Measurements from ENCODE around the gene CTBP2. TPM values are rescaled to one million over a fixed set of nuclear protein-coding genes. Genes with fewer than 3 reads are reported as not detected.
"Not testable (repeated sequence)": the region's sequence is repeated elsewhere in the genome, so short reads cannot be mapped to it uniquely, and the experiment has no call there.

CTBP2 gene
- total RNA-seq, 2 experiments from 2014 or later, result 0.27 to 0.29 TPM

GRCh38 chr10:124990671-124991625, 169.4 kb downstream of the CTBP2 start:
- ChIA-PET POLR2A (no interaction called here), CTCF (interaction anchor here (0.6 to 0.8 kb wide), 3 partner anchors 10 to 942 kb away, joined by 3 read pairs; no protein-coding TSS in a partner anchor)
- no peaks in the 10 kb centered on the region for H3K27me3 Mint-ChIP-seq
- DNase-seq, result peak; percentile 3
- H3K27ac Mint-ChIP-seq, result no peak overlapping the region
- no peak overlapping the region for H3K4me3 Mint-ChIP-seq
- no peaks in the 10 kb centered on the region for H3K9me3 Mint-ChIP-seq
- intact Hi-C loops (cut with micrococcal nuclease), result no loop called here
- H3K4me1 Mint-ChIP-seq (ENCODE audit: low read depth), result peaks cover 2% of the 10 kb centered on the region
- H3K36me3 Mint-ChIP-seq, result peaks cover 5% of the 10 kb centered on the region

GRCh38 chr10:124989526-124989925, 170.8 kb downstream of the CTBP2 start:
- Mint-ChIP-seq H3K36me3 (peaks cover 14% of the 10 kb centered on the region), H3K27me3 (no peaks in the 10 kb centered on the region), H3K9me3 (no peaks in the 10 kb centered on the region), H3K4me3 (no peak overlapping the region), H3K27ac (no peak overlapping the region), H3K4me1 (ENCODE audit: low read depth) (peaks cover 2% of the 10 kb centered on the region)
- intact Hi-C loops (cut with micrococcal nuclease), result no loop called here
- CTCF ChIA-PET, result no interaction called here
- DNase-seq, result no peak
- POLR2A ChIA-PET, result no interaction called here

GRCh38 chr10:124988753-124989152, 171.6 kb downstream of the CTBP2 start:
- H3K27me3 Mint-ChIP-seq; POLR2A ChIA-PET; intact Hi-C loops (cut with micrococcal nuclease); H3K27ac Mint-ChIP-seq; H3K9me3 Mint-ChIP-seq; DNase-seq; H3K4me3 Mint-ChIP-seq; H3K4me1 Mint-ChIP-seq (ENCODE audit: low read depth): not testable (repeated sequence)
- H3K36me3 Mint-ChIP-seq, result peaks cover 16% of the 10 kb centered on the region
- CTCF ChIA-PET, result interaction anchor here (0.7 kb wide), 1 partner anchor 873 kb away, joined by 3 read pairs; no protein-coding TSS in a partner anchor

GRCh38 chr10:124987788-124988187, 172.6 kb downstream of the CTBP2 start:
- intact Hi-C loops (cut with micrococcal nuclease), result no loop called here
- no peak for DNase-seq
- H3K27me3 Mint-ChIP-seq, result no peaks in the 10 kb centered on the region
- no peak overlapping the region for H3K27ac Mint-ChIP-seq
- POLR2A ChIA-PET, result no interaction called here
- no peak overlapping the region for H3K4me3 Mint-ChIP-seq
- CTCF ChIA-PET, result interaction anchor here (1.1 kb wide), 1 partner anchor 35 kb away, joined by 3 read pairs; no protein-coding TSS in a partner anchor
- no peaks in the 10 kb centered on the region for H3K9me3 Mint-ChIP-seq
- peaks cover 2% of the 10 kb centered on the region for H3K4me1 Mint-ChIP-seq (ENCODE audit: low read depth)
- H3K36me3 Mint-ChIP-seq, result peaks cover 25% of the 10 kb centered on the region

- ChIA-PET CTCF (no interaction called here), POLR2A (no interaction called here)
- Mint-ChIP-seq H3K9me3 (no peaks in the 10 kb centered on the region), H3K36me3 (peaks cover 35% of the 10 kb centered on the region), H3K4me1 (ENCODE audit: low read depth) (peaks cover 2% of the 10 kb centered on the region), H3K27ac (no peak overlapping the region), H3K27me3 (no peaks in the 10 kb centered on the region), H3K4me3 (no peak overlapping the region)
- DNase-seq, result no peak
- intact Hi-C loops (cut with micrococcal nuclease), result no loop called here
These were observed 175.2 kb downstream of the CTBP2 start for GRCh38 chr10:124985162-124985561.

GRCh38 chr10:124984376-124984775, 176.0 kb downstream of the CTBP2 start:
- Mint-ChIP-seq H3K27ac (no peak overlapping the region), H3K36me3 (peaks cover 31% of the 10 kb centered on the region), H3K4me3 (no peak overlapping the region), H3K27me3 (no peaks in the 10 kb centered on the region), H3K4me1 (ENCODE audit: low read depth) (peaks cover 2% of the 10 kb centered on the region), H3K9me3 (no peaks in the 10 kb centered on the region)
- CTCF ChIA-PET, result no interaction called here
- no peak for DNase-seq
- POLR2A ChIA-PET, result no interaction called here
- intact Hi-C loops (cut with micrococcal nuclease), result no loop called here

- CTCF ChIA-PET, result interaction anchor here (1.8 kb wide), 1 partner anchor 9 kb away, joined by 5 read pairs; no protein-coding TSS in a partner anchor
These were observed 177.0 kb downstream of the CTBP2 start for GRCh38 chr10:124983321-124983720.

GRCh38 chr10:124978376-124978725, 182.0 kb downstream of the CTBP2 start:
- intact Hi-C loops (cut with micrococcal nuclease), result loop anchor here (5.0 kb wide), 2 partner anchors 36 to 61 kb away; partner anchors contain the start of gene ZRANB1
- Mint-ChIP-seq H3K4me3 (no peak overlapping the region), H3K4me1 (ENCODE audit: low read depth) (peaks cover 8% of the 10 kb centered on the region), H3K36me3 (peaks cover 28% of the 10 kb centered on the region), H3K27ac (no peak overlapping the region), H3K27me3 (no peaks in the 10 kb centered on the region), H3K9me3 (no peaks in the 10 kb centered on the region)
- no peak for DNase-seq
- ChIA-PET CTCF (no interaction called here), POLR2A (interaction anchor here (0.6 kb wide), 1 partner anchor 17 kb away, joined by 3 read pairs; no protein-coding TSS in a partner anchor)

More at GRCh38 chr10:124983321-124983720, 177.0 kb downstream of the CTBP2 start:
- intact Hi-C loops (cut with micrococcal nuclease), result no loop called here
- no peaks in the 10 kb centered on the region for H3K9me3 Mint-ChIP-seq
- no peaks in the 10 kb centered on the region for H3K4me1 Mint-ChIP-seq (ENCODE audit: low read depth)
- POLR2A ChIA-PET, result no interaction called here
- peaks cover 34% of the 10 kb centered on the region for H3K36me3 Mint-ChIP-seq
- no peak overlapping the region for H3K27ac Mint-ChIP-seq
- no peak for DNase-seq
- no peak overlapping the region for H3K4me3 Mint-ChIP-seq
- no peaks in the 10 kb centered on the region for H3K27me3 Mint-ChIP-seq

- Mint-ChIP-seq H3K9me3 (no peaks in the 10 kb centered on the region), H3K27me3 (no peaks in the 10 kb centered on the region), H3K27ac (no peak overlapping the region), H3K4me3 (no peak overlapping the region), H3K36me3 (peaks cover 25% of the 10 kb centered on the region), H3K4me1 (ENCODE audit: low read depth) (peaks cover 8% of the 10 kb centered on the region)
- no peak for DNase-seq
- ChIA-PET POLR2A (no interaction called here), CTCF (no interaction called here)
- intact Hi-C loops (cut with micrococcal nuclease), result loop anchor here (5.0 kb wide), 2 partner anchors 36 to 61 kb away; partner anchors contain the start of gene ZRANB1
These were observed 182.6 kb downstream of the CTBP2 start for GRCh38 chr10:124977648-124978375.

- Mint-ChIP-seq H3K4me3 (no peak overlapping the region), H3K4me1 (ENCODE audit: low read depth) (peaks cover 8% of the 10 kb centered on the region), H3K27me3 (no peaks in the 10 kb centered on the region), H3K27ac (no peak overlapping the region), H3K9me3 (no peaks in the 10 kb centered on the region), H3K36me3 (peaks cover 23% of the 10 kb centered on the region)
- intact Hi-C loops (cut with micrococcal nuclease), result loop anchor here (5.0 kb wide), 2 partner anchors 35 to 60 kb away; partner anchors contain the start of gene ZRANB1
- POLR2A ChIA-PET, result no interaction called here
- no peak for DNase-seq
- CTCF ChIA-PET, result no interaction called here
These were observed 183.2 kb downstream of the CTBP2 start for GRCh38 chr10:124977161-124977560.

- H3K36me3 Mint-ChIP-seq, result peaks cover 17% of the 10 kb centered on the region
- no peak overlapping the region for H3K27ac Mint-ChIP-seq
- H3K9me3 Mint-ChIP-seq, result no peaks in the 10 kb centered on the region
- no peak overlapping the region for H3K4me3 Mint-ChIP-seq
- peaks cover 14% of the 10 kb centered on the region for H3K4me1 Mint-ChIP-seq (ENCODE audit: low read depth)
- no peaks in the 10 kb centered on the region for H3K27me3 Mint-ChIP-seq
- ChIA-PET POLR2A (no interaction called here), CTCF (no interaction called here)
- intact Hi-C loops (cut with micrococcal nuclease), result loop anchor here (5.0 kb wide), 2 partner anchors 34 to 59 kb away; partner anchors contain the start of gene ZRANB1
- DNase-seq, result no peak
These were observed 184.3 kb downstream of the CTBP2 start for GRCh38 chr10:124975977-124976514.

- Mint-ChIP-seq H3K27me3 (no peaks in the 10 kb centered on the region), H3K4me1 (ENCODE audit: low read depth) (peaks cover 17% of the 10 kb centered on the region), H3K4me3 (no peak overlapping the region), H3K9me3 (no peaks in the 10 kb centered on the region), H3K36me3 (peaks cover 15% of the 10 kb centered on the region), H3K27ac (no peak overlapping the region)
- ChIA-PET POLR2A (no interaction called here), CTCF (no interaction called here)
- intact Hi-C loops (cut with micrococcal nuclease), result no loop called here
- no peak for DNase-seq
These were observed 186.2 kb downstream of the CTBP2 start for GRCh38 chr10:124974131-124974530.

Measured in activated CD4-positive, alpha-beta memory T cell treated with anti-CD3 and anti-CD28 coated beads for 36 hours (primary cell).